GM18867 (cell line): ENCODE measurements around the gene TOLLIP.

ENCODE experiments used
- ATAC-seq: cut with Tn5 transposase; IDR thresholded peaks from one replicate; pipeline ENCODE4 v1.9.1; 2021; ENCODE audit warnings: mild to moderate bottlenecking, moderate library complexity; ENCODE audit not compliant: unreplicated experiment

TOLLIP gene

DNA sequence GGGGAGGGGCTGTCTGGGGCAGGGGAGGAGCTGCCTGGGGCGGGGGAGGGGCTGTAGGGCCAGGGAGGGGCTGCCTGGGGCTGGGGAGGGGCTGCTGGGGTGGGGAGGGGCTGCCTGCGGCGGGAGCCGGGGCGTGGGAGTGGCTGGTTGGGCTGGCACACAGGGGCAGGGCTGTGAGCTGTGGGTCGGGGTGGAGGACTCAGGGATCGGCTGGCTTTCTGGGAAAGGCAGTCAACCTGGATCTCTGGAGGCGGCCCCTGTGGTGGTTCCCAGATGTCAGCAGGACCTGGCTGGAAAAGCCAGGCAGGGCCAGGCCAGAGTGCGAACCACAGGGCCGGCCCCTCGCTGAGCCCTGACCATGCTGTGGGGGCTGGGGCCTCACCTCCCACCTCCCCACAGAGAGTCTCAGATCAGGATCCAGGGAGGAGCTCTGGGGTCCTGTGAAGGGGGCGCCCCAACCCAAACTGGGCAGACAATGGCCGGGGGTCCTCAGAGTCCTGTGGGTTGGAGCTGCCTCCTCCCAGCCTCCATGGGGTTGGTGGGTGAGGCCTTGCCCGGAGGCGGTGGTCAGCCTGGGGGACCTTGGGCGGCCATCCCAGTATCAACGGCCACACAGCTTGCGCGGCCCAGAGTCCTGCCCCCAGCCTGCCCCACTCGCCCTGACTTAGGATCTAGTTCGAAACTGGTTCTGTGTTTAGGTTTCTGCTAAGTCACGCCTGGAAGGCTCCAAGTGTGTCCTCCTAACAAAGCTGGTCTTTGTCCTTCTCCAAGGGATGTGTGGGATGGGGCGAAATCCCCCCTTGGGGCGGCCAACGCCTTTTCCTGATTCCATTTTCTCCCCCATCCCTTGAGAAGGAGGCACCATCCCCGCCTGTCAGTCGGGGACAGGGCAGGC, 84.7 kb downstream of the TOLLIP start:
- ATAC-seq: no peak
